GM19023 (cell line): ENCODE measurements around the gene MALRD1.

Experiments used
- ATAC-seq: cut with Tn5 transposase; IDR thresholded peaks from one replicate; pipeline ENCODE4 v1.9.1; 2021; ENCODE audit warnings: mild to moderate bottlenecking, moderate library complexity; ENCODE audit not compliant: unreplicated experiment

Gene MALRD1

DNA sequence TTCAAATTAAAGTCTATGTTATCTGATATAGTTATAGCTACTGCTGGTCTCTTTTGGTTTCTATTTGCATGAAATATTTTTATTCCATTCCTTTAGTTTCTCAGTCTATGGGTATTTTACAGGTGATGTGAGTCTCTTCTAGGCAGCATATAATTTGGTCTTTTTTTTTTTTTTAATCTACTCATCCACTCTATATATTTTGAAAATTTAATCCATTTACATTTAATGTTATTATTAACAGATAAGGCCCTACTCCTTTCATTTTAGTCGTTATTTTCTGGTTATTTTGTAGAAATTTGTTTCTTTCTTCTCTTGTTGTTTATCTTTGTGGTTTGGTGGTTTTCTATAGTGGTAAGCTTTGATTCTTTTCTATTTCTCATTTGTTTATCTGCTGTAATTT is 58.8 kb downstream of the MALRD1 start:
- no peak for ATAC-seq

GRCh38 chr10:19111501-19112267 is 63.1 kb downstream of the MALRD1 start:
- ATAC-seq = no peak

- no peak for ATAC-seq
Observed at GRCh38 chr10:19117438-19117837, 68.8 kb downstream of the MALRD1 start.

DNA sequence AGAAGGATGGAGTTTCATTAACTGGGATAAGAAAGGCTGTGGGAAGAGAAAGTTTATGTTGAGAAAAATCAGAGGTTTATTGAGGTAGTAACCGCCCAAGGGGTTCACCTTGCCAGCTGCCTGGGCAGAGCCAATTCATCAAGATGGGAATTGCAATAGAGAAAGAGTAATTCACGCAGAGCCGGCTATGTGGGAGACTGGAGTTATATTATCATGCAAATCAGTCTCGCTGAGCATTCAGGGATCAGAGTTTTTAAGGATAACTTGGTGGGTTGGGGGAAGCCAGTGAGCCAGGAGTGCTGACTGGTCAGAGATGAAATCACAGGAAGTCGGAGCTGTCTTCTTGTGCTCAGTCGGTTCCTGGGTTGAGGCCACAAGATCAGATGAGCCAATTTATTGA is 70.6 kb downstream of the MALRD1 start:
- no peak for ATAC-seq

DNA sequence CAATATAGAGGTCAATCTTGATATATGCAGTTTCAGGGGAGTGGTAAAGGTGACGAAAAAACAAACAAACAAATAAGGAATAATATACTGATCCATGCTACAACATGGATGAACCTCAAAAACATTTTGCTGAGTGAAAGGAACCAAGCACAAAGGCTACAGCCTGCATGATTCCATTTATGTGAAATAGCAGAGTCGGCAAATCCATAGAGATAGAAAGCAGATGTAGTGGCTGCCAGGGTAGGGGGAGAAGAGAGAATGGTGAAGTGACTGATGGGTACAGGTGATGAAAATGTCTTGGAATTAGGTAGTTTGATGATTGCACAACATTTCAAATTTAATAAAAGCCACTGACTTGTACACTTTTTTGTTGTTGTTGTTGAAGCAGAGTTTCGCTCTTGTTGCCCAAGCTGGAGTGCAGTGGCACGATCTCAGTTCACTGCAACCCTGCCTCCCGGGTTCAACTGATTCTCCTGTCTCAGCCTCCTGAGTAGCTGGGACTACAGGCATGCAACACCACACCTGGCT is 71.8 kb downstream of the MALRD1 start:
- no peak for ATAC-seq

GRCh38 chr10:19133992-19134391 is 85.4 kb downstream of the MALRD1 start:
- ATAC-seq = no peak

DNA sequence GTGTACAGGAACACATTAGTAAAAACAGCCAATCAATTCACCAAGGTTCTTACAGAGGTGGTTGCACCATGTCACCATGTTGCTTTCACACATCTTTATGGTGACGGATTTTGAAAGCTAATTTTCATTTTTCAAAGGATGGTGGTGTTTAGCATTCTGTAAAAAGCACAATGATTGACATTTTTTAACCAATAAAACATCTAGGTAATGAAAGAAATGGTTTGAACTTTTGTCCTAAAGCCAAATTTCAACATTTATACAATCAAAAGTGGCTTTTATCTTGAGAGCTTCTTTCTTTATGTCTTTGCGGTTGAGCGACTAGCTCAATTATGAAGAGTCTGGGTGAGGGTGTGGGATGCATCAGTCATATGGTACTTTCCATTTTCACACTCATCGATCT is 94.4 kb downstream of the MALRD1 start:
- ATAC-seq = no peak

DNA sequence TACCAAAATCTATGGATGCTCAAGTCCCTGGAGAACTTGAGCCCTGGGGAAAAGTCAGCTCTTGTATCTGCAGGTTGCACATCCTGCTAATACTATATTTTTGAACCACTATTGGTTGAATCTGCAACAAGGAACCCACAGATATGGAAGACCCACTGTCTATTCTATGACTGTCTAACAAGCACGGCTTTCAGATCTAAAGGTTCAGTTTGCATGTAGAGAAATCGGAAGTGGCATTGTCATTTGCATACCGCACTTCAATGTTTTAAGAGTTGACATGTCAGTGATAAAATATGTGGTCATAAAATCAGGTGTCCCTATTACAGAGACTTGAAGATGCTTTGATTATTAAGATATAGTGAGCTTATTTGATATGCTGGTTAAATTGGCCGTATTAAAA is 95.6 kb downstream of the MALRD1 start:
- ATAC-seq = no peak

GRCh38 chr10:19154375-19154774 is 105.8 kb downstream of the MALRD1 start:
- ATAC-seq = no peak

- ATAC-seq = no peak
Observed at GRCh38 chr10:19158358-19158757, 109.8 kb downstream of the MALRD1 start.

- no peak for ATAC-seq
Observed at GRCh38 chr10:19158870-19159269, 110.3 kb downstream of the MALRD1 start.

GRCh38 chr10:19164461-19164860 is 115.9 kb downstream of the MALRD1 start:
- no peak for ATAC-seq

DNA sequence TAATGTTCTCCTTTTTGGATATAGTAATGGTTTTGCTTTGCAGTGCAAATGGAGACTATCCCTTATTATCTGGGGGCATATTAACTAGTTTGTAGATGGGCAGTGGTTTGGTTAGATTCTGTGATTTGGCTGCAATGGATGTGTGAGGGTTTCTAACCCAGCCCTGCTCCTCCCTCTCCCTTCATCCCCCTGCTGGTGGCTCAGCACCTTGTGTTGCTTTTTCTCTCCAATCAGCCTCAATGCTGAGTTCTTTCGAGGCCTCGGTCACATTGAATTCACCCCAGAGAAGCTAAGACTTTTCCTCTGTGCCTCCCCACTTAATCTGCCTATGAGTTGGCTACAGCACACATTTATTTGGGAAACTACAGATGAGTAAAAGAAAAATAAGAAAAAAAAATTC is 120.0 kb downstream of the MALRD1 start:
- ATAC-seq = no peak

DNA sequence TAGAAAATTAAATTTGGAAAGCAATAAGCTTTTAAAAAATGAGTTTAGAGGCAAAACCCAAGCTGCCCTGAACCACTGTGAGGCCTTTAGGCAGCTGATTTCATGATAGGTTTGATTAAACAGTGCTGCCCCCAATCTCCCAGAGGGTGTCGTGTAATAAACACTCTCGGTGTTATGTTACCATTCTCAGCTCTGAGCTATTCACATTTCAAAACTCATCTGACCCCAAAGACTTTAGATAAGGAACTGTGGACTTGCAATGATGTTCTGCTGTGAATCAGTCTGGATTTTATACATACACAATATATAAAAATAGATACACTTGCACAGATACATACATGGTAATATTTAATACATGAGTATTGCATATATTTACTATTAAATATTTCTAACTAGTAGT is 120.4 kb downstream of the MALRD1 start:
- no peak for ATAC-seq

DNA sequence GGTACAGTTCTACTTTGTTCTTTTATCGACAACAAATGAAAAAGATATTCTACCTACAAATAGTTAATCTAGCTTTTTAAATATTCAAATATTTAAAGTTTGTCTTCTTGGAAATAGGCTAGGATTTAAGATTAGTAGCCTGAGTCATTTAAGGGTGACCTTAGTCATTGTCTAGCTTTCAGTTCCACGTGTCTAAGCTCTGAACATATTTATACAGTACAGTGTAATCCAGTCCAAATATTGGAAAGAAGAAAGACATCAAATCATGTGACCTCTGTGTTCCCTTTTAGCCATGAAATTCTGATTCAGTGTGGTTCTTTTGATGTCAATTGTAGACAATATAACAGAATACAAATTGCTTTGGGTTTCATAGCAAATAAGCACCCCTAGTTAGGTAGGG is 121.1 kb downstream of the MALRD1 start:
- ATAC-seq = no peak

DNA sequence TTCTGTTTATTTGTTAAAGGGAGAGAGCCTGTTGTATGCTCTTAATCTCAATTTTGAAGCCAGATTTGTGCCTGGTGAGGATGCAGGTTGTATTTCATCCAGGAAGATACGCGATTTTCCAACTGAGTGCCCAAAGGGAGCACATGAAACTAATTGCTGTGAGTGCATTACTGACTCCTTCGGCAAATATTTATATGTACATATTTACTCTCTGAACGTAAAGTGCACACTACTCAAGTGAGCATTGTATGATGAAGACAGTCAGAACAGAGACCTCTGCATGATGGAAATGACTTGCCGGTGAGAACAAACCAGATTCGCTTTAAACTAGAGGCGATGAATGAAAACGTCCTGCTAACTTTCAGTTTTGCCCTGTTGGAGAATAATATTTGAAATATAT is 130.1 kb downstream of the MALRD1 start:
- ATAC-seq = no peak

DNA sequence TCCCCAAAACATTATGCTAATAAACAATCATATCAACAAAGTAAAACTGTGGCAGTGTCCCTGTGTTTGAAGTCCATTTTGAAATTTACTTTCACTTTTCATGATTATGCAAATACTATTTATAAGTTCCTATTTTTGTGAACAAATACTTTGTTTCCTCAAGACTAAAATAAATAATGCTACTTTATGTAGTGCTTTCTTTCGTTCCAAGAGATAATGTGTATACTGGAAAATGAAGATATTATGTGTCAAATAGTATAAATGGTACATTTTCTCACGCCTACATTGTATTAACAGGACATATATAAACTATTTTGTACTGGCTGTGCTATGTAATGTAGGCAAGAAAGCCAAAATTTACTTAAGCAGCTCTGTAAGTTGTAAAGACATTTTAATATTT is 136.3 kb downstream of the MALRD1 start:
- ATAC-seq = no peak

GRCh38 chr10:19194866-19195265 is 146.3 kb downstream of the MALRD1 start:
- no peak for ATAC-seq

DNA sequence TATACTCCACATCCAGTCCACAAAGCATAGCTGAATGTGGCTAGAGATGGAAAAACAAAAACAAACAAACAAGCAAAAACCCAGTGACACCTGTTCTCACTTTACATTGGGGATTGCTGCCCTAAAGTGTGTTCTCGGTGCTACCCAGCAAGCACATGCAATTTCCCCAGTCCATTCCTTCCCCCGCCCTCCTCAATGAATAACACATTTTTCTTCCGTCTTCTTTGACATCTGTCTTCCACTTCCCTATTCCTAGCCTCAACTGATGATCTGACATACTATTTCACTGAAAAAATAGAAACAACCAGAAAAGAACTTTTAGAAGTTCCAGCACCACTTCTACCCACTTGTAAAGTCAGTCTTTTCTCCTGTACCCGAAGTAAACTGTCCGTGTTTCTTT is 147.1 kb downstream of the MALRD1 start:
- ATAC-seq = no peak

DNA sequence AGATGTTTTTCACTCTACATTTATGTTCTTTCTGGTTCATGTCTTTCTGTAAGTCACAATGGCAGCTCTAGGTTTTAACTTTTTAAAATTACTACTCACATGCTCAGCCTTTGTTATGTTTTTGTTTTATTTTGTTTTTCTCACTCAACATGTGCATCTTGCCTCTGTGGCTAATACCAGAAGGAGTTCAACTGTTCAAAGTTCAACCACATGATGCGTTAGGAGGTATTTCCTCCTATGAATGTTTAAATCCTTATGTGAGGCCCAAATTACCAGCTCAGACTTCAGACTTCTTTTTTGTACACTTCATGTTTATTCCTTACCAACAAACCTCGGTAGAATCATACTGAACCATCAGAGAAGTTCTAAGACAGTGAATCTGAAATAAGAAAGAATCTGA is 151.6 kb downstream of the MALRD1 start:
- ATAC-seq = no peak

- no peak for ATAC-seq
Observed at GRCh38 chr10:19204246-19204917, 155.8 kb downstream of the MALRD1 start.

DNA sequence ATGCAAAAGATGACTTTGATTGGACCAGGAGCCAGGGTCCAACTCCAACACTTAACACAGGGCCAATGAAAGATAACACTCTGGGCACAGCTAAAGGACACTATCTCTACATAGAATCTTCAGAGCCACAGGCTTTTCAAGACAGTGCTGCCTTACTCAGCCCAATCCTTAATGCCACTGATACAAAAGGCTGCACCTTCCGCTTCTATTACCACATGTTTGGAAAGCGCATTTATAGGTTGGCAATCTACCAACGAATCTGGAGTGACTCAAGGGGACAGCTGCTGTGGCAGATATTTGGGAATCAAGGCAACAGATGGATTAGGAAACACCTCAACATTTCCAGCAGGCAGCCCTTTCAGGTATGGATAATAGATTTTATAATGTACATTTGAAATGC is 160.7 kb downstream of the MALRD1 start:
- ATAC-seq = no peak
